K562 (cell line): ENCODE data around the gene RIIAD1. TPM values are rescaled to one million over a fixed set of nuclear protein-coding genes. Genes with fewer than 3 reads are reported as not detected.

ENCODE experiments used
- GATAD2A ChIP-seq: fragments of 450-650 bp; IDR thresholded peaks from 2 replicates; pipeline ENCODE4 v1.6.1; 2017
- JUNB ChIP-seq: fragments of 450-650 bp; formaldehyde crosslinking; conservative IDR thresholded peaks from 2 replicates; pipeline ENCODE4 v1.4.0; 2020; ENCODE audit warnings: mild to moderate bottlenecking
- LEF1 ChIP-seq: fragments of 450-650 bp; IDR thresholded peaks from 2 replicates; pipeline ENCODE4 v1.6.1; 2016; ENCODE audit warnings: mild to moderate bottlenecking
- POLR2AphosphoS5 ChIP-seq: IDR thresholded peaks from 2 replicates; pipeline ENCODE4 v1.6.1; 2011; ENCODE audit warnings: mild to moderate bottlenecking, low read depth, low read length, moderate library complexity; ENCODE audit not compliant: control insufficient read depth, insufficient read depth
- PRDM10 ChIP-seq: fragments of 450-650 bp; IDR thresholded peaks from 2 replicates; pipeline ENCODE4 v1.6.1; 2018; ENCODE audit not compliant: partially characterized antibody
- PTBP1 ChIP-seq: fragments of 200-400 bp; formaldehyde crosslinking; IDR thresholded peaks from 2 replicates; pipeline ENCODE4 v1.6.1; 2017; ENCODE audit warnings: low read depth, low read length
- SREBF2 ChIP-seq: sonication (generic); formaldehyde crosslinking; IDR thresholded peaks from 2 replicates; pipeline ENCODE4 v1.4.0; 2020; ENCODE audit warnings: mild to moderate bottlenecking, missing genetic modification reagents
- VEZF1 ChIP-seq: fragments of 200-800 bp; sonication (Bioruptor generic); IDR thresholded peaks from 2 replicates; pipeline ENCODE4 v1.6.1; 2017; ENCODE audit warnings: missing genetic modification characterization, missing compliant biosample characterization
- ZFP1 ChIP-seq: fragments of 450-650 bp; formaldehyde crosslinking; IDR thresholded peaks from 2 replicates; pipeline ENCODE4 v1.4.0; 2020; ENCODE audit warnings: mild to moderate bottlenecking, mixed read lengths
- ZNF407 ChIP-seq: fragments of 450-650 bp; IDR thresholded peaks from 2 replicates; pipeline ENCODE4 v1.6.1; 2016; ENCODE audit warnings: low read depth
- ZNF639 ChIP-seq, 2 experiments: fragments of 200-800 bp in 1 of 2; sonication (Bioruptor generic) in 1 of 2; sonication (generic) in 1 of 2; formaldehyde crosslinking in 1 of 2; IDR thresholded peaks in 1 of 2; conservative IDR thresholded peaks in 1 of 2; 2 replicates each; pipeline versions ENCODE4 v1.5.0 to v1.6.1; 2016 to 2020; ENCODE audit warnings: missing compliant biosample characterization in 1 of 2, missing genetic modification characterization in 1 of 2, missing genetic modification reagents in 1 of 2
- polyA plus RNA-seq, 8 experiments: library from polyadenylated mRNA; depleted of rRNA in 4 of 8; stranded (reverse) in 5 of 8; unstranded in 3 of 8; fragments of >200 nt; fragmentation: Nextera tagmentation in 2 of 8; fragmentation: Illumina TruSeq in 1 of 8; extraction: Ambion mirVana in 2 of 8; extraction: Trizol in 1 of 8; gene quantifications; 2 replicates each; pipeline versions ENCODE4 v1.2.1 to v1.2.3, GENCODE V29; 2011 to 2014; ENCODE audit warnings: inconsistent platforms in 1 of 8, missing spikeins in 1 of 8
- total RNA-seq, 7 experiments: library from RNA; depleted of rRNA in 6 of 7; stranded (reverse); fragments of >200 nt in 6 of 7; fragmentation: Illumina TruSeq in 2 of 7; extraction: Trizol in 2 of 7; gene quantifications; 2 replicates each; pipeline versions ENCODE4 v1.2.1 to v1.2.3, GENCODE V29; 2011 to 2021; ENCODE audit warnings: low replicate concordance in 1 of 7

The RIIAD1 gene
- total and polyA plus RNA-seq, 9 of the 15 experiments (the other 6 are each of a cell fraction or from before 2014, with no cell fraction given), result not detected

- TF ChIP-seq VEZF1 (CRISPR knock-in tag) (peak; percentile 63), ZNF639 (CRISPR knock-in tag; conservative IDR thresholded peaks at IDR 0.05 in 1 of 2, IDR thresholded peaks at IDR 0.05 in 1 of 2) (peak in 1 of 2 experiments; percentile 35; a peak in 1 of 4 replicates), LEF1 (no peak), PTBP1 (no peak), PRDM10 (peak; percentile 12), JUNB (CRISPR knock-in tag) (no peak), ZFP1 (CRISPR knock-in tag) (no peak), SREBF2 (CRISPR knock-in tag) (no peak), GATAD2A (no peak), POLR2AphosphoS5 (peak; percentile 84), ZNF407 (no peak)
These were observed 6.2 kb upstream of the RIIAD1 start (continued) for GRCh38 chr1:151714820-151715725.
